Measurements from ENCODE around the gene MRPL11. TPM values are rescaled to one million over a fixed set of nuclear protein-coding genes. Genes with fewer than 3 reads are reported as not detected.

MRPL11 gene
- total and polyA plus RNA-seq, 10 of the 15 experiments (the other 5 are each of a cell fraction or from before 2014, with no cell fraction given) = 43.5 to 248 (median 109) TPM

- TF ChIP-seq E2F8 (IDR thresholded peaks at IDR 0.05; ENCODE audit: low read depth, partially characterized antibody) (no peak), ZZZ3 (IDR thresholded peaks at IDR 0.05; ENCODE audit: control insufficient read depth, insufficient read length, low read depth) (no peak), ZNF622 (IDR thresholded peaks at IDR 0.05) (no peak), TBL1XR1 (IDR thresholded peaks at IDR 0.05; ENCODE audit: low read depth, low read length) (no peak), MEF2B (IDR thresholded peaks at IDR 0.05; ENCODE audit: partially characterized antibody, poor library complexity, severe bottlenecking) (peak; percentile 95), BRCA1 (IDR thresholded peaks at IDR 0.05; ENCODE audit: low read depth, low read length) (no peak), CTCF (IDR thresholded peaks at IDR 0.05 in 2 of 3, conservative IDR thresholded peaks at IDR 0.05 in 1 of 3; ENCODE audit: control insufficient read depth in 2 of 3, extremely low read depth in 1 of 3, insufficient read depth in 1 of 3, low read depth in 3 of 3, low read length in 3 of 3) (peak in 2 of 3 experiments; percentile 45 to 49; a peak in 4 of 6 replicates), MTA3 (IDR thresholded peaks at IDR 0.05; ENCODE audit: borderline replicate concordance, low read length) (no peak), MYB (IDR thresholded peaks at IDR 0.05; ENCODE audit: borderline replicate concordance, low read depth, low read length) (no peak), STAT1 (conservative IDR thresholded peaks at IDR 0.05) (no peak), ZNF384 (IDR thresholded peaks at IDR 0.05; ENCODE audit: borderline replicate concordance, low read depth, low read length) (no peak), USF2 (IDR thresholded peaks at IDR 0.05; ENCODE audit: borderline replicate concordance, low read depth, low read length) (no peak)
Observed at GRCh38 chr11:66418168-66418985, 20.3 kb downstream of the MRPL11 start (continued).

Data from GM12878 (cell line).